Adrenal gland (tissue), 12 donors: ENCODE data around the gene XYLB. TPM values are rescaled to one million over a fixed set of nuclear protein-coding genes. Genes with fewer than 3 reads are reported as not detected.
A peak's percentile ranks its signal among the peaks of the same experiment; 100 is the strongest.

Experiments used
- DNase-seq, 7 donors: peaks; one replicate each; pipeline ENCODE4 v3.0.0-alpha.2; 2019 to 2020
- H3K27ac ChIP-seq, 5 donors: fragments of 200-600 bp; sonication (generic) in 4 of 5; 1 replicate in 3 of 5; 2 replicates in 2 of 5; pipeline versions ENCODE4 v1.5.1 to v1.8.0; 2016 to 2020; ENCODE audit warnings: mild to moderate bottlenecking in 1 of 5
- H3K27me3 ChIP-seq: fragments of 200-600 bp; 2 replicates; pipeline ENCODE4 v1.8.0; 2021
- H3K36me3 ChIP-seq, 2 donors: fragments of 200-600 bp; replicated peaks in 1 of 2; 1 replicate in 1 of 2; 2 replicates in 1 of 2; pipeline versions ENCODE4 v1.5.1 to v1.8.0; 2018 to 2022
- H3K4me1 ChIP-seq, 2 donors: fragments of 200-600 bp; replicated peaks in 1 of 2; 1 replicate in 1 of 2; 2 replicates in 1 of 2; pipeline versions ENCODE4 v1.5.1 to v1.8.0; 2018 to 2021
- H3K4me3 ChIP-seq, 4 donors: fragments of 200-600 bp; sonication (generic) in 3 of 4; one replicate each; pipeline ENCODE4 v1.5.1; 2016 to 2018
- H3K9me3 ChIP-seq, 3 donors: fragments of 200-600 bp; sonication (generic) in 1 of 3; replicated peaks in 1 of 3; 1 replicate in 2 of 3; 2 replicates in 1 of 3; pipeline versions ENCODE4 v1.5.1 to v1.8.0; 2016 to 2021
- CTCF ChIP-seq, 6 experiments: fragments of 450-650 bp in 4 of 6; fragments of 200-600 bp in 2 of 6; sonication (generic) in 1 of 6; IDR thresholded peaks; 1 replicate in 5 of 6; 2 replicates in 1 of 6; pipeline versions ENCODE4 v1.5.1 to v1.8.0; 2016 to 2021; ENCODE audit warnings: antibody characterized with exemption in 6 of 6, mild to moderate bottlenecking in 2 of 6, moderate library complexity in 1 of 6
- POLR2A ChIP-seq, 2 donors: fragments of 450-650 bp; IDR thresholded peaks; one replicate each; pipeline ENCODE4 v1.6.1; 2017; ENCODE audit warnings: antibody characterized with exemption in 2 of 2, mild to moderate bottlenecking in 2 of 2, moderate library complexity in 1 of 2
- WGBS, 4 donors: extraction: QIAGEN DNeasy Blood & Tissue Kit in 2 of 4; methylation state at CpG; one replicate each; pipeline versions ENCODE4 v1.1.5 to v1.1.7; 2013 to 2017; 5-methylcytosine and 5-hydroxymethylcytosine counted together
- intact Hi-C, 2 donors: fragments of 100-400 bp; cut with DNase I; formaldehyde crosslinking; loops; one replicate each; pipeline versions ENCODE4 v1.14.1 to v1.15.0; 2022 to 2023
- polyA plus RNA-seq, 3 donors: library from polyadenylated mRNA; stranded (reverse); fragments of 200-250 nt in 2 of 3; fragments of 350-450 nt in 1 of 3; fragmentation: Illumina TruSeq in 1 of 3; extraction: RNeasy Lipid Tissue Mini Kit (QIAGEN cat#74804) in 1 of 3; gene quantifications; one replicate each; pipeline ENCODE4 v1.2.3, GENCODE V29; 2013 to 2014
- total RNA-seq, 9 donors: library from RNA; depleted of rRNA in 4 of 9; stranded (reverse); fragments of >200 nt in 4 of 9; fragments of 120-200 nt in 1 of 9; fragmentation: NEBNext Ultra II Directional in 1 of 9; extraction: Animal tissue kit (Norgen Biotek cat#: 25700) in 1 of 9; gene quantifications; one replicate each; pipeline versions ENCODE4 v1.1.0 to v1.2.4, GENCODE V29; 2013 to 2023
- donor health status: healthy with polysubstance abuse.
- donor health status: Bipolar disorder and iron deficiency.
- donor health status: DM: yes; HTN: yes; CAD: no.
- donor health status: DM: no; HTN: no; CAD: no.
- donor health status: DM: no; HTN: no; CAD: no.
- donor health status: DM: yes; HTN: yes; CAD: no.

XYLB gene
- total and polyA plus RNA-seq, 12 donors = 1.5 to 14.9 (median 7.5) TPM

DNA sequence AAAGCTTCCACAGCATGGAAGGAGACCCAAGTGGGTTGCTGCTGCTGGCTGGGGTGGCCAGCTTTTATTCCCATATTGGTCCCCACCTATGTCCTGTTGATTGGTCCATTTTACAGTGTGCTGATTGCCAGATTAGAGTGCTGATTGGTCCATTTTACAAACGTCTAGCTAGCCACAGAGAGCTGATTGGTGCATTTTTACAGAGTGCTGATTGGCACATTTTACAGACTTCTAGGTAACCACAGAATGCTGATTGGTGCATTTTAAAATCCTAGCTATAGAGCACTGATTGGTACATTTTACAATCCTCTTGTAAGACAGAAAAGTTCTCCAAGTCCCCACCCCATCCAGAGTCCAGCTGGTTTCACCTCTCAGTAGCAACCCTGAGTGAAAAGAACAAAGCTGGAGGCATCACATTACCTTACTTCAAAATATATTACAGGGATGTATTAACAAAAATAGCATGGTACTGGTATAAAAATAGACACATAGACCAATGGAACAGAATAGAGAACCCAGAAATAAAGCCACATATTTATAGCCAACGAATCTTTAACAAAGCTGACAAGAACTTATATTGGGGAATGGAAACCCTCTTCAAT lies 99.6 kb downstream of the XYLB start:
- Histone ChIP-seq H3K36me3 (no peaks in the 10 kb centered on the region), H3K4me3 (no peak overlapping the region), H3K4me1 (peaks cover 14 to 24% of the 10 kb centered on the region in 2 donors), H3K9me3 (no peaks in the 10 kb centered on the region), H3K27me3 (no peaks in the 10 kb centered on the region), H3K27ac (no peak overlapping the region)
- DNase-seq = no peak
- intact Hi-C loops = no loop called here
- whole genome bisulfite sequencing, 4 donors = 67 to 74% (median 72%) methylated on average over 2 of the region's 2 CpGs
- TF ChIP-seq CTCF (IDR thresholded peaks at IDR 0.05) (no peak), POLR2A (IDR thresholded peaks at IDR 0.05) (no peak)

GRCh38 chr3:38446812-38447211 lies 100.2 kb downstream of the XYLB start:
- intact Hi-C loops = no loop called here
- Histone ChIP-seq H3K27me3 (no peaks in the 10 kb centered on the region), H3K4me3 (no peak overlapping the region), H3K27ac (no peak overlapping the region), H3K36me3 (no peaks in the 10 kb centered on the region), H3K9me3 (no peaks in the 10 kb centered on the region), H3K4me1 (peaks cover 14 to 24% of the 10 kb centered on the region in 2 donors)
- DNase-seq = no peak
- TF ChIP-seq POLR2A (IDR thresholded peaks at IDR 0.05) (no peak), CTCF (IDR thresholded peaks at IDR 0.05) (no peak)

- H3K4me1 ChIP-seq = peaks cover 12 to 24% of the 10 kb centered on the region in 2 donors
- no peaks in the 10 kb centered on the region for H3K36me3 ChIP-seq
- intact Hi-C loops = no loop called here
- no peaks in the 10 kb centered on the region for H3K27me3 ChIP-seq
- peak overlapping the region in 1 of 5 donors; percentile 81 for H3K27ac ChIP-seq
- no peak for DNase-seq
- TF ChIP-seq POLR2A (IDR thresholded peaks at IDR 0.05) = no peak
- no peak for TF ChIP-seq CTCF (IDR thresholded peaks at IDR 0.05)
- no peak overlapping the region for H3K4me3 ChIP-seq
- no peaks in the 10 kb centered on the region for H3K9me3 ChIP-seq
- WGBS, 4 donors = 94 to 100% (median 99%) methylated on average over 3 of the region's 3 CpGs
Measured at GRCh38 chr3:38450853-38451252, 104.3 kb downstream of the XYLB start.

DNA sequence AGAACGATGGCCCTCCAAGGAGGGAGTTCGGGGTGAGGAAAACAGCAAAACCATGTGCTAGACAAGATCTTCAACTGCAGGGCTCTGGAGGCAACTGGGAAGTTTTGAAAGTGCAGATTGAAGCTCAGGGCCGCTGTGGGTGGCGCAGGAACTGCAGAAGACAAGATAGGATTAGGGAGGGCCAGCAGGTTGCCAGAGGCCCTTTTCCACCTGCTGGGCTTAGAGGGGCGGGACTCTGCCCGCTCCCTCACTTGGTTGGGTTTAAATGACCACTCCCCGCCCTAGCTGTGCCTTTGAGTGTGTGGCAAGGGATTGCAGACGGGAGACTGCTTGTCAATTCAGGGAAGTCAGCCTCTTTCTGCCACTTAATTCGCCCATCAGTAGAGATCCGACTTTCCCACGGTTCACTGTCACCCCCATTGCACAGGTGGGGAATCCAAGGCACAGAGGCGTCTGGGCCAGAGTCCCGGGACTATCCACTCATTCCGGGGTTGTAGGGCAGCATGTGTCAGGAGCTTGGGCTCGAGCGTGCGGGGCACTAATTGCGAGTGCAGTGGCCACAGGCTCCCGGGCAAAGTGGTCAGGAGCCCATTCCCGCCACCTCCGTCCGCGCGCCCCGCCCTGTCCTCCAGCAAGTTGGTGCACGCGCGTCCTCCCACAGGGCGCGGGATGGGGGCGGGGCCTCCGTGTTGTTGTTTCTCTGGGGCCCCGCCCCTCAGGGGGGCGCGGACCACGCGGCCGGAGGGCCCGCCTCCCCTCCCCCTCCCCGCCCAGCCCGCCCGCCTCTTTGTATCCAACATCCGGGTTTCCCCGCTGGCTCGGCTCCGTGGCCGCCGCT lies 106.7 kb downstream of the XYLB start, which contains the start of gene ACVR2B:
TSS of gene ACVR2B (plus strand) at position 816 of the 838 bp plus-strand sequence. CDS start 433 bp downstream, outside the sequence.
- TF ChIP-seq CTCF (IDR thresholded peaks at IDR 0.05) = no peak
- peak in 1 of 2 donors; percentile 63 for TF ChIP-seq POLR2A (IDR thresholded peaks at IDR 0.05)
- peak; percentile 91 to 96 (median 94) for DNase-seq
- Histone ChIP-seq H3K9me3 (no peaks in the 10 kb centered on the region), H3K4me1 (peaks cover 34 to 48% of the 10 kb centered on the region in 2 donors), H3K27ac (peak within 1 kb of the TSS; percentile 24 to 94 (median 90)), H3K36me3 (no peaks in the 10 kb centered on the region), H3K4me3 (peak within 1 kb of the TSS; percentile 29 to 97 (median 56)), H3K27me3 (no peaks in the 10 kb centered on the region)
- intact Hi-C loops = no loop called here
- 8 to 28% (median 17%) methylated on average over 12 to 48 of the region's 48 CpGs for WGBS, 4 donors
